Measurements from ENCODE around the gene DIPK2A. TPM values are rescaled to one million over a fixed set of nuclear protein-coding genes. Genes with fewer than 3 reads are reported as not detected.

DIPK2A gene, protein sequence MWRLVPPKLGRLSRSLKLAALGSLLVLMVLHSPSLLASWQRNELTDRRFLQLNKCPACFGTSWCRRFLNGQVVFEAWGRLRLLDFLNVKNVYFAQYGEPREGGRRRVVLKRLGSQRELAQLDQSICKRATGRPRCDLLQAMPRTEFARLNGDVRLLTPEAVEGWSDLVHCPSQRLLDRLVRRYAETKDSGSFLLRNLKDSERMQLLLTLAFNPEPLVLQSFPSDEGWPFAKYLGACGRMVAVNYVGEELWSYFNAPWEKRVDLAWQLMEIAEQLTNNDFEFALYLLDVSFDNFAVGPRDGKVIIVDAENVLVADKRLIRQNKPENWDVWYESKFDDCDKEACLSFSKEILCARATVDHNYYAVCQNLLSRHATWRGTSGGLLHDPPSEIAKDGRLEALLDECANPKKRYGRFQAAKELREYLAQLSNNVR
- total RNA-seq (2014; rRNA removed; shearing (Covaris generic)): 20.6 and 23.0 TPM in 2 replicates
- polyA plus RNA-seq (2014; cell fraction: nucleus; rRNA removed): 11.7 and 13.9 TPM in 2 replicates

DNA sequence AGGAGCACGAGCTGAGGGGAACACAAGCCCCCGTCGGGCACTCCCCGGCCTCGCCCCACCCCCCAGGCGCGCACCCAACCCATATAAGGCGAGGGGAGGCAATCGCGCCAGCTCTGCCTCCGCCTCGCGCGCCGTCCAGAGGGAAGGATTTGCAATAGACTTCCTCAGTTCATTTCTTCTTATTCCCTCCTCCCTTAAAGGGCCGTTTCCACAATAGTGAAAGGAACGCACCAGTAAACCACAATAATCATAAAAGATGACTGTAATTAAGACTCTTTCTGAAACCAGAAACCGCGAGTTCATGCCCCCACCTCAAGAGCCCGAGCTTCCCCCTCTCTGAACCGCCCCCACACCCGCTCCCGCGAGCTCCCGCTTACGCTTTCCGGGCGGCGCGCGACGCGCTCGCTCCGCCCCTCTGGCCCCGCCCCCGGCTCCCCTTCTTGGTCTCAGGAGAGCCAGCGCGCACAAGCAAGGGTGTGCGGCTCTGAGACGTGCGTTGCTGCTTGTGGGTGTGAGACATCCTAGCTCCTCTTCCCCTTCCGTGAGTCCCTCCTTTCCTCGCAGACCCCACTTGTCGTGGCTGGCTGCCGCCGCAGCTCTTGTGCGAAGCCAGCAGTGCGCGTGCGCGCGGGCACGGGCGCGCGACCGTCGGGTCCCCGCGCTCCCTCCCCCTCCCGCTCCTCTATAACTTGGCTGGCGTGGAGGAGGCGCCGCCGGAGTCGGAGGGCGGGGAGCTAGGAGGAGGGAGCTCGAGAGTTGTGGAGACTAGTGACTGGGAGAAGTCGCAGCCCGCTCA, at the start of gene DIPK2A:
Gene DIPK2A, plus strand, starts transcription at position 465 of the 796 bp plus-strand sequence. CDS start 510 bp downstream, outside the sequence.
- peak; percentile 88 for DNase-seq (ENCODE audit: extremely low read depth, low read depth)

DNA sequence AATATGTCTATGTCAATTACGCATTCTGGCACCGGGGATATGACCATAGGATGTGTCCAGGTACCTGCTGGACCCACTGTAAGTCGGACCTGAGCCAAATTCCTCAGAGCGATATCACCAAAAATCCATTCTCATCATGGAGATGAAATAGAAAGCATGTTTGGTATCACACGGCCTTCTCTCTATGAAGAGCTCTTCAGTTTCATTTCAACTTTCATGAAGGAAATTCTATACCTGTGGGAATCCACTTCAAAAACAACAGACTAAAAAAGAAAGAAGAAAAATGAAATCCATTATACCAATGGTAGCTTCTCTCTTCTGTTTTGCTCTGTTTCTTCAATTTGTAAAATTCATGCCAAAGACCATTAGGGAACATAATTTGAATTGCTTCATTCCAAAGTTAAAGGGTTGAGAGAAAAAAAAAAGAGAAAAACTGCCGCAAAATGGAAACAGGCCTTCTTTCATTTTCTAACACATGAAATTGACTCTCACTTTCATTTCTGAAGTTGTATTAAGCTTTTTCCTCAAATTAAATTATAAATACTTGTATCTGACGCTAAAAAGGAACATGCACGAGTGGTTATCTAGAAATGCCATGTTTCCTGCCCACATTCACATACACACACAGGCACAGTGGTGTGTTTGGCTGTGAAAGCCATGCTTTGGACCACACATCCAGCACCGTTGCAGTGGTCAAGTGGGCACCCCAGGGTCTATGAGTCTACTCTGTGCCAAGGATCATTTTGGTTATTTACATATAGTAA, 46.9 kb upstream of the DIPK2A start:
- no peak for DNase-seq (ENCODE audit: extremely low read depth, low read depth)

DNA sequence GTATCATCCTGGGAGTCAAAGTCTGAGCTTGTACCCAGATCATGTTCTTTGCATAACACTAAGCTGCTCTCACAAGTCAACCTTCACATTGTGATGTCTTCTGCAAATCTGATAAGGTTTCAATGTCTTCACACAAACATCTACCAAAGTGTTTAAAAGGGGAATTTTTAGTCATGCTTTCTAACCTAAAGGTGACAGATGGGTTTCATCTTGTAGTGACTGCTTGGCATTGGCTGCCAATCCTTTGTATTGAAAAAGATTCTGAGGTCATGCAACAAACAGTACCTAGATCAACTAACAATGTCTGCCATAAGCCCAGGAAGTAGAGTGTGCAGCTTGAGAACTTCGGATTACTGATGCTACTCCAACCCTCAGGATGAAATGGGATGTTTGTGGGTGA, 43.6 kb upstream of the DIPK2A start:
- DNase-seq (ENCODE audit: extremely low read depth, low read depth): no peak

DNA sequence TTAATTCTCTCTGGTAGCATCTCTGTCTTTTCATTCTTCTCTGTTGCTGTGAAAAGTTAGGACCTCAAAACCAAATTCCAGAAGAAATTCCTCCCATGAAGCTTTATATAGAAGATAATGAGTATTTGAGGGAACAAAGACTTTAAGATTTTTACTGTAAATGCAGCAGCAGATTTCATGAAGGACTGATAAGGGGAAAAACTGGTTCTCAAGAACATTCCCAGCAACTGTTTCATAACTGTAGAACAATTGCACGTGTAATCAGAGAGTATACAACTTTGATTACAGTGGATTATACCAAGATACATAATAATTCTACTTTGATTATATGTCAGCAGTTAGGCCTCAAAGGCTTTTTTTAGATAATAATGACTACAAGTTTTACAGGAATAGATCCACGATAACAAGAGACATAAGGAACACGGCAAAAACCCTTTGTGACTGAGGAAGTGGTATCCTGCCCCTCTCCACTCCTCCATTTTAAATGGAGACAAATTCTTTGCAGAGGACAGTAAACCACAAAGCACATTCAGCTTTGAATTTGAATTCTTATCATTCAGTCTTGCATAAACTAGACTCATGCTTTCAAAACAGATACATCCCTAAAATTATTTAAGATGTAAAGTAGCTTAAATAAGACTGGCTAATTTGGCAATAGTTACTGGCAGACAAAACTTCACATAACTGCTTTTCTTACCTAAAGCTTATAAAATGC, 42.9 kb upstream of the DIPK2A start:
- DNase-seq (ENCODE audit: extremely low read depth, low read depth): no peak

DNA sequence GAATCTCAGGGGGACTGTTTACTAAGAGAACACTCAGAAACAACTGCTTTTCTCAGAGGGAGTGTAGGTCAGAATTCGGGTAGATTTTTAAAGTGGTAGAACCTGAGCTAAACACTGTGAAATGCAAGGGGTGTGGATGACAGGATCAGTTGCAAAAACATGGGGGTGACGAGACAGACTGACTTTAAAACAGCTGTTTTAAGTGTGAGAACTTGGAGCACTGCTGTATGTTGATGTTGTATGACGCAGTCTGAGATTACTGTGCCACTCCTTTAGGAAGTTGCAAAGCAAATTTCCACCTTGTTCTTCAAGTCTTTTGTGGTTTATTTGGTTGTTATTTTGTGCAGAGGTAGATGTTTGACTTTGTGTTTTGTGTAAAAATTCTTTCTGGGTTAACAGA, 36.8 kb upstream of the DIPK2A start:
- DNase-seq (ENCODE audit: extremely low read depth, low read depth): no peak

DNA sequence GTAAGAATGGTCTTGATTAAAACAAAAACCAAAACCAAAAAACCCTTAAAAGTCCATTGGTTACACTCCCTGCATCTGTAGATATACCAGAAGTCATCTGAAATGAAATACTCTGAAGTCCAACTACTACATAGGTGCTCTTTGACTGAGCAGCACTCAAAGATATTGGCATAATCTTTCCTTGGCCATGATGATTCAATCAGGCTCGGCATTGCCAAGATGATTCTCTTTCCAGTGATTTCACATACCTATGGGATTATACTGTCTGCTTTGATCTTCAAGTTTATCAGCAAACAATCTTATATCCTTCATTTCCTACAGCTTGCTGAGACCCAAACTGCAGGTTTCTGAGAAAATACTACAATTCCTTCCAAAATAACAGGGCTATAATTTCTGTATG, 35.9 kb upstream of the DIPK2A start:
- DNase-seq (ENCODE audit: extremely low read depth, low read depth): no peak

DNA sequence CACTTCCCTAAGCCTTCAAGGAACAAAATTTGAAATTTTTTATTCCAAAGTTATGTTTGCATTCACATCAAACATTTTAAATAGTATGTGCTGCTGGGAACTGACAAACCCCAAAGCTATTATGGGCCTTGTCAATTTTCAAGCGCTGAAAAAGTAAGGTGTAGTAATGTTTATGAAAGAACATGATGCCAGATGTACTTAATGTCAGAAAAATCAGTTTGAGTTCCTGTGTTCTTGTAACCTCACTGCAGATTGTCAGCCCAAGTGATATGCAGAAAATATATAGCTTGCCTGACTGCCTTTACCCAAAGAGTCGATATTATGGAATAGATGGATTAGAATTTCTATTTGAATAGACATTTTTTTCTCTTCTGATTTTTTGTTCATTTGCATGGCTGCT, 20.8 kb upstream of the DIPK2A start:
- no peak for DNase-seq (ENCODE audit: extremely low read depth, low read depth)

DNA sequence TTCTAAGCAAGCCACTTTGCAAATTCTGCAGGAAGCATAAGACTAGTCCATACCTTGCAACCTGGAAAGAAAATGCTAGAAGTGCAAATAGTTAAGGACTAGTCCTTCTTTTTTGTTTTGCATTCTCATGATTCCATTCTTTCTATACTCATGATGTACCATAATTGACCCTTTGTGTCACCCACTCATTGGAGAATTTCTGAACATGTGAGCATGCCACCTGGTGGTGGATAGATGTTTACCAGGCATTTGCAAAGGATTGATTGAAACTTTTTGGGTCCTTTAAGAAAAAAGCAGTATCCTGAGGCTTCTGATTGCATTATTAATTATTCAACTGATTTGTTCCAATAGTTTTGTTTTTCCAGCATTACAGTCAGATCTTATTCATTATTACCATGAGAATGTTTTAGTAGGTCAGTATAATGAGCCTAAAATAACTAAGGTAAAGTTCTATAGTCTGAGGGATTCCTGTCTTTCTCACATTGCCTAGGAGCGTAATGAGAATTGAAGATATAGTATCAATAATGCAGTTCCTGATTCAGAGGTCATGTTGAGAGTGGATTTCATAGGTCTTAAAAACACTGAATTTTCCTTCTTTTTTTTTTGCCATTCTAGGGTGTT, 20.2 kb upstream of the DIPK2A start:
- no peak for DNase-seq (ENCODE audit: extremely low read depth, low read depth)

DNA sequence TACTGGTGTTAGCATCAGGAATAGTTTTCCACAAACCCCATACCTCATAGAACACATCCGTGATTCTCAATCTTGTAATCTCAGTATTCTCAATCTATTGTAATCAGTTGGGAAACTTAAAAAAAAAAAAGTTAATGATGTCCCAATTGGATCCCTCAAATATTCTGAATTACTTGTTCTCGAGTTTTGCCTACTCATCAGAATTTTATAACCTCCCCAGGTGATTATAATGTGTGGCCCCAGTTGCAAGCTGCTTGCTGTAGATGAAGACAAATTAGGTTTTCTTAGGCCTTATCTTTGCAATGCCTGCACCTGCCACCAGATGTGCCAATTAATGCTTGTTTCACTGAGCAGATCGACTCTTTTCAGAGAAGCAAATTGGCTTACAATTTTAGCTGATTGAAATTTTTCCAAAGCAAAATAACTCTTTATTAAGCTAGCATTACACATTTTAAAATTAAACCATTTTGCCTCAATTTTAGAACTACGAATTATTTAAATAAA, 19.0 kb upstream of the DIPK2A start:
- DNase-seq (ENCODE audit: extremely low read depth, low read depth): no peak

DNA sequence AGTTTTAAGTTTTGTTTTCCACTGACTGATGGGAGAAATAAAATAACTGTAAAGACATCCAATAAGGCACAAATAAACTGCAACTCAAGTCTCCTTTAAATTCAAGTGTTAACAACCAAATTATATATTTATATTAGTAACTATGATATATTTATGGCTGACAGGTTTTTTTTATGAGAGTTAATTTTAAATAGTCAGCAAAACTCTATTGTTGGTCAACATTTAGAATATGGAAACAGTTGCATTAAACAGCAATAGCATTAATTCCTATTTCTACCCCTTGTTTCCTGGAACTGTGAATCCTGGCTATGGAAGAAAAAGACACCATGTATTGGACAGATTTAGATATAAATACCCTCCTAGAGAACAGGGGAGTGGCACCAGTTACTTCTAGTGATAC, 16.5 kb upstream of the DIPK2A start:
- no peak for DNase-seq (ENCODE audit: extremely low read depth, low read depth)

DNA sequence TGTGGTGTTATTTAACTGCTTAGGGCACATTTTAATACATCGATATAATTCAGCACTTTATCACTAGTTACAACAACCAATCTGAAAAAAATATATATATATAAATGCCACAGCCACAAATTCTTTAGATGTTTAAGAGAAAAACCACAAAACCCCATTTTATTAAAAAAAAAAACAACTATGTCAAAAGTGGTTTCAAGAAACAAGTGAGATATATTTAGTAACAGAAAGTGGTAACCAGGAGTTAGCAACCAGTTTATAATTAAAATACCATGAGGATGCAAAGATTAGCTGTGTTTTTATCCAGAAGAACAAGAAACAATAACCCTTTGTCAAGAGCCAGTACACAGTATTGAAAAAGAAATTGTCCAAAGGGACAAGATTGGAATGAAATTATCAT, 14.8 kb upstream of the DIPK2A start:
- DNase-seq (ENCODE audit: extremely low read depth, low read depth): no peak

DNA sequence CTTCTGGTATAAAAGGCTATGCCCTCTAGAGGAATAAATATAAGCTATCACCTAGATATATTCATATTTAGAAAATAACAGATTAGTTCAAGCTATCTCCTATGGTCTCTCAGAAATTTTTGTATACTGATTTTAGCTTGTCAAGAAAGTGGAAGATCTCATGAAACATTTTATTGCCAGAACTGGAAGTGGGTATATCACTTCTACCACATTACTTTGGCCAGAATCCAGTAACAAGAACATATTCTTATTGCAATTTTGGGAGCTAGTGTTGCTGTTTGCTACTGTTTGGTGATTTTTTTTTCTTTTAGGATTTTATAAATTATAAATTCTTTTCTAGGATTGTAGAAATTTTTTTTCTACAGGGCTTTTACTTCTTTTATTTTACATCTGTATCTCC, 14.2 kb upstream of the DIPK2A start:
- no peak for DNase-seq (ENCODE audit: extremely low read depth, low read depth)

DNA sequence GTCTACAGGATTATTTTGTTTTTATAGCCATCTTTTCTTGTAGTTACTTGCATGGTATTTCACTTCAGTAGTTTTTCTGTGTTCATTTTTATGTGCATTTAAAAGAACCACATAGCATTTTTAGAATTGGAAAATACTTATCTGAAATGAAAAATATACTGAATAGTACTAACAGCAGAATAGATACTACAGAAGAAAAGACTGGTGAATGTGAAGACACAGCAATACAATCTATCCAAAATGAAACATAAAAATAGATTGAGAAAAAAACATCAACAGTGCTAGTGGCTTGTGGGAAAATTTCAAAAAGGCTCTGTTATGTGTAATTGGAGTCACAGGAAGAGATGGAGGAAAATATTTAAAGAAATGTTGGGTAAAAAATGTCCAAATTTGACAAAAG, 12.7 kb upstream of the DIPK2A start:
- DNase-seq (ENCODE audit: extremely low read depth, low read depth): no peak

DNA sequence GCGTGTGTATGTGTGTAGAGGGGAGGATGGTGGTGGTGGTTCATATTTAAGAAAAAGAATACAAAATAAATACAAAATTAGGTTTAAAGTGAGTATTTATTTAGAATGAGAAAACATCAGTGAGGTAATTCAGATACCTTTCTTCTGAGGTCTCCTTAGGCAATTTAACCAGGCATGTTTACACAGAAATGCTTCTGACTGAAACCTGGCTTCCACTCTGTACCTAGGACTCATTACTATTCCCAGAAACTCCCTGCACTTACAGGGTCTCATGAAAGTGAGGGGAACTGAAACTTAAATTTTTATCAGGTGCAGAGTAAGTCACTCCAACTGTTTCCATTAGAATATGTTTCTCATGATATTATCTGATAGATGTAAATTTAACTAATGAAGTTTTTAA, 10.3 kb upstream of the DIPK2A start:
- DNase-seq (ENCODE audit: extremely low read depth, low read depth): no peak

DNA sequence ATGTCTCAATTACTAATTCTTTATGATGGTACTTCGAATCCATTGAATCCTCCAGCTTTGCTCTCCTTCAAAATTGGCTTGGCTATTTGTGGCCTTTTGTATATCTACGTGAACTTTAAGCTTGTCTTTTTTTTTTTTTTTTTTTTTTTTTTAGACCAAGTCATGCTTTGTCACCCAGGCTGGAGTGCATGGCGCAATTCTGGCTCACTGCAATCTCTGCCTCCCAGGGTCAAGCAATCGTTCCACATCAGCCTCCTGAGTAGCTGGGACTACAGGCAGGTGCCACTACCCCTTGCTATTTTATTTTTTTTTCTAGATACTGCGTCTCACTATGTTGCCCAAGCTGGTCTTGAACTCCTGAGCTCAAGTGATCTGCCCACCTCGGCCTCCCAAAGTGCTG, 7.7 kb upstream of the DIPK2A start:
- DNase-seq (ENCODE audit: extremely low read depth, low read depth): no peak

DNA sequence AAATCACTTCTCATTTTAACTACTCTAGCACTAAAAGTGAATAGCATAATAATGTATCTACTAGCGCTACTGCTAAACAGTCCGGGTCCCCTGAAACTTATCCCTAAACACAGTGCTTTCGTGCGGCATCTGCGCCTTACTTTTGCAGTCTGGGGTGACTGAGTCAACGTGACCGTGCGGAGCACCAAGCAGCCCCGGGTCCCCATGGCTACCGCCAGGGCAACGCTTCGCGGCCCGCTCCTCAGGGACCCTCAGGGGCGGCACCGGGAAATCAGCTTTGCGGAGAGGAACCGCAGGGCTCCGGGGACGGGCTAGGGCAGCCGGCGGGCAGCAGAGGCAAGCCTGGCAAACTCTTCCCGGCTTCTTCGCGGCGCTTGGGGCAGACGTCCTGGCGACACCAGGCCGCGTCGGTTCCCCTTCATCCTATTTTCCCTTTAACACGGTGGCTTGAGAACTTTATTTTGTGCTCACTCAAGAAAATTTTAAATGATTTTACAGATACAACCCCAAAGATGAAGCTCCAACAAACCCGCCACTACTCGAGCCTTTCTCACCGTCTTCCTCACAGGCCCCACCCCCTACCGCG, 757 bp upstream of the DIPK2A start:
- DNase-seq (ENCODE audit: extremely low read depth, low read depth): no peak

DNA sequence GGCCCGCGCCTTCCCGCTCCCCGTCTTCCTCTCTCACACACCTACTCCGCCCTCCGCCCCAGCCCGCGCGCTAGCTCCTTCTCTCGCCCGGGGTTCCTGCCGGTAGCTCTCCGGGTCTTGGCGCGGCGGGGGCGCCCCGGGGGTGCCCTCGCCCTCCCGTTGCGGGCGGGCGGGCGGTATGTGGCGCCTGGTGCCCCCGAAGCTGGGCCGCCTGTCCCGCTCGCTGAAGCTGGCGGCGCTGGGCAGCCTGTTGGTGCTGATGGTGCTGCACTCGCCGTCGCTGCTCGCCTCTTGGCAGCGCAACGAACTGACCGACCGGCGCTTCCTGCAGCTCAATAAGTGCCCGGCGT, 507 bp downstream of the DIPK2A start:
- no peak for DNase-seq (ENCODE audit: extremely low read depth, low read depth)

DNA sequence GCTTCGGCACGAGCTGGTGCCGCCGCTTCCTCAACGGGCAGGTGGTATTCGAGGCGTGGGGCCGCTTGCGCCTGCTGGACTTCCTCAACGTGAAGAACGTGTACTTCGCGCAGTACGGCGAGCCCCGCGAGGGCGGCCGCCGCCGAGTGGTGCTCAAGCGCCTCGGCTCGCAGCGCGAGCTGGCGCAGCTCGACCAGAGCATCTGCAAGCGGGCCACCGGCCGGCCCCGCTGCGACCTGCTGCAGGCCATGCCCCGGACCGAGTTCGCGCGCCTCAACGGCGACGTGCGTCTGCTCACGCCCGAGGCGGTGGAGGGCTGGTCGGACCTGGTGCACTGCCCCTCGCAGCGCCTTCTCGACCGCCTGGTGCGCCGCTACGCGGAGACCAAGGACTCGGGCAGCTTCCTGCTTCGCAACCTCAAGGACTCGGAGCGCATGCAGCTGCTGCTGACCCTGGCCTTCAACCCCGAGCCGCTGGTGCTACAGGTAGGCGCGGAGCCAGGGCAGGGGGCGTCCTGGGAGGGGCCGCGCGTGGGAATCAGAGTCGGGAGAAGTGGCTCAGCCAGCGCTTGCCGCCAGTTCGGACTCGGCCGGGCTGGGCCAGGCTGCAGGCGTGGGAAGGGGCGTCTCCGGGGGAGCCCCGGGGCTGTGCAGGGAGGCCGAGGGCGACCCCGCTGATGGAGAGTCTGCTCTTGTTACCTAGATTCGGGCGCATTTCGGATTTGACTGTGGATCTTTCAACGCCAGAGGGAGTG, 1.1 kb downstream of the DIPK2A start:
- DNase-seq (ENCODE audit: extremely low read depth, low read depth): peak; percentile 56

Data from NCI-H460 (cell line).